Activated CD8-positive, alpha-beta memory T cell treated with anti-CD3 and anti-CD28 coated beads for 36 hours (primary cell): ENCODE results near the gene FBP1. TPM values are rescaled to one million over a fixed set of nuclear protein-coding genes. Genes with fewer than 3 reads are reported as not detected.
"Not testable (repeated sequence)": the region's sequence is repeated elsewhere in the genome, so short reads cannot be mapped to it uniquely, and the experiment has no call there.

ENCODE experiments used
- CTCF ChIA-PET: fragments of 350-600 bp; sonication (Branson Sonifier 250); formaldehyde crosslinking; loops from one replicate; lab custom pipeline; 2021; ENCODE audit warnings: antibody characterized with exemption; lab: Charles Lee
- POLR2A ChIA-PET: fragments of 350-600 bp; sonication (Branson Sonifier 250); formaldehyde crosslinking; loops from one replicate; lab custom pipeline; 2021; ENCODE audit warnings: antibody characterized with exemption; lab: Charles Lee
- total RNA-seq, 2 experiments: library from RNA; stranded (reverse); gene quantifications; one replicate each; pipeline ENCODE4 v1.2.3, GENCODE V29; 2021

FBP1 gene
- total RNA-seq, 2 experiments from 2014 or later, result 0.13 to 0.46 TPM

DNA sequence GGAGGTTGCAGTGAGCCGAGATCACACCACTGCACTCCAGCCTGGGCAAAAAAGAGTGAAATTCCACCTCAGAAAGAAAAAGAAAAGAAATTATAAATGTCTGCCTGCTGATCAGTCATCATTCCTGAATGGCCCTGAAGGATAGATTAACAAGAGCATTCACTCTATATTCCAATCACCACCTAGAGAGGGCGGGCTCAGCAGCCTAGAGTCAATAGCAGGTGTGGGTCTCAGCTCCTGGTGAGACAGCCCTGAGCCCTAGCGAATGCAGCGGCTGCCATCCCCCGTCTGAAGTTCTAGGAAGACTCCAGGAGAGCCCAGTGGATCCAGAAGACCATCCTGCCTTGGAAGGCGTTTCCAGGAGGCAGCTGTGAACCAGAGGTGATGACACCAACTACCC is 12.0 kb downstream of the FBP1 start:
- POLR2A ChIA-PET, result no interaction called here
- CTCF ChIA-PET, result interaction anchor here (1.3 kb wide), 1 partner anchor 21 kb away, joined by 3 read pairs; no protein-coding TSS in a partner anchor

DNA sequence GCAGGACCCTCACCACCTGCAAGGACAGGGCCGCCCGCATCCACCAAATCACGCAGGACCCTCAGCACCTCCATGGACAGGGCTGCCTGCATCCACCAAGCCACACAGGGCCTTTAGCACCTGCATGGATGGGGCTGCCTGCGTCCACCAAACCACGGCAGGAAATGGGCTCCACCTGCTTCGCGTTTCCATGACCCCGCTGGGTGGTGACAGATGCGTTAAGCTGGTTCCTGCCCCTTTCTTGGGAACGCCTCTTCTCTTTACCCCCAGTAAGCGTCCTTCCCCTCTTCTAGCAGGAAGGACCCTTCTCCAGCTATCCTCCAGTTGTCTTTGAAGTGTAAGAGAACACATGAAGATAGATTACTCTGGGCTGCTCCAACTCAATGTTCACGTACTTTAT is 13.5 kb downstream of the FBP1 start:
- ChIA-PET CTCF (interaction anchor here (0.6 kb wide), 1 partner anchor 23 kb away, joined by 6 read pairs; no protein-coding TSS in a partner anchor), POLR2A (no interaction called here)

- ChIA-PET POLR2A (no interaction called here), CTCF (no interaction called here)
Observed at GRCh38 chr9:94624629-94625028, 14.7 kb downstream of the FBP1 start.

GRCh38 chr9:94623253-94623652 is 16.1 kb downstream of the FBP1 start:
- POLR2A ChIA-PET, result no interaction called here
- CTCF ChIA-PET, result no interaction called here

DNA sequence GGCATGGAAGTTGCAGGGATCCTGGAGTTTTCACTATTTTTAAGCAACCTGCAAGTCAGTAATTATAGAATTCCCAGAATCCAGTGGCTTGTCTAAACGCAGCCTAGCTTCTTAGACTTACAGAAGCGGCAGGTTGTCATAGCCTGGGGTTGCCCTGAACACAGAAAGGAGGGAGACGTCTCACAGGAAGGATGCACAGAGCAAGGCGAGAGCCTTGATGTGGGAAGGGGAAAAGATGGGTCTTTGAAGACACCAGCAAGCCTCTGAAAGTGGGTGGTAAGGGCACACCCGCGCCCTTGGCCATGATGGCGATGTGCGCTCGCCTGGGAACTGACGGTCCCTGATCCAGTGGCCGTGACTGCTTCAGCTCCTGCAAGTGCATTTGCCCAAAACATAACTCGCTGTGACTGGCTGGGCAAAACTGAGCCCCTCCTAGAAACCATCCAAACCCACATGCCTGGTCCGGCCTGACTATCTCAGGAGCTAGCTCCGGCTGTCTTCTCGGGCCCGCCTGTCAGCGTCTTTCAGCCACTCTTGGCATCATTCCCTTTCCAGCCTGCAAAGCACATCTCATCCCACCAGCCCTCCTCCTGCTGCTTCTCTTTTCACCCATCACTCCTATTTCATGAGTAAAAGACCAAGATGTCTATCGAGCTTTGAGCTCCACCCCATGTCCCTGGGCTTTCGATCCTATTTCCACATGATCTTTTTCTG is 17.1 kb downstream of the FBP1 start:
- ChIA-PET CTCF (no interaction called here), POLR2A (no interaction called here)

DNA sequence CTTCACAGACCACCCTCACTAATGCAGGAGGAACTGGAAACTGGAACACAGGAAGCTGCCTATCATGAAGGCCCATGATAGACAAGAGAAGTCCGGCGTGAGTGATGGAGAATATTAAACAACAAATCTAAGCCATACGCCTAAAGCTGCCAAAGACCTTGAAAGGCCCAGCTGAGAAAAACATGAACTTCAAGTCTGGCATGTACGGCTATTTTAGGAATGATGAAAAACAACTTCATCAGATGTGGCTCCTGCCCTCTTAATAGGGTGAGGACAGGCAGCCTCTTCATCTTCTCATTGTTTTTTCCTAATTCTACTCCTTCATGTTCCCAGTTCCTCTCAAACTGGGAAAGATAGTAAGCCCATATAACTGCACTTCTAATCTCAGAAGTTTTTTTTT is 20.3 kb downstream of the FBP1 start:
- POLR2A ChIA-PET, result no interaction called here

GRCh38 chr9:94613003-94613402 is 26.3 kb downstream of the FBP1 start:
- POLR2A ChIA-PET, result no interaction called here
- CTCF ChIA-PET, result no interaction called here

More for the DNA sequence above, 20.3 kb downstream of the FBP1 start:
- CTCF ChIA-PET, result interaction anchor here (0.7 kb wide), 1 partner anchor 285 kb away, joined by 4 read pairs; no protein-coding TSS in a partner anchor

DNA sequence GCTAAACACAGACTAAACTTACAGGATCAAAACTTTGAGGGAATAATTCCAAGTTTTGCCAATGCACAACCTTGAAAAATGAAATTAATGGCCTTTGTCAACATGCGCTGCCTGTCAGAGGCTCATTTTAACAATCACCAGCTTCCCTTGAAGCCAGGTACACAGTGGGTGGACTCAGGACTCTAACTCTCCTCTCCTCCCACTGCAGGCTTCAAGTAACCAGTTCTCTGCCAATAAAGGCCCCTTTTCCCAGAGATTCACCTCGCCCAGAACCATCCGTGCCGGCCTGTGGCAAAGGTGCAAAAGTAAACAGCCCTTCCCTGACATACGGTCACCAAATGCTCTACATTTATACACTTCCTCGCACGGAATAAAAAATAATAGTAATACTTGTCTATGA is 27.2 kb downstream of the FBP1 start:
- ChIA-PET CTCF (no interaction called here), POLR2A (no interaction called here)

- ChIA-PET POLR2A (no interaction called here), CTCF (no interaction called here)
Observed at GRCh38 chr9:94611638-94612068, 27.7 kb downstream of the FBP1 start.

DNA sequence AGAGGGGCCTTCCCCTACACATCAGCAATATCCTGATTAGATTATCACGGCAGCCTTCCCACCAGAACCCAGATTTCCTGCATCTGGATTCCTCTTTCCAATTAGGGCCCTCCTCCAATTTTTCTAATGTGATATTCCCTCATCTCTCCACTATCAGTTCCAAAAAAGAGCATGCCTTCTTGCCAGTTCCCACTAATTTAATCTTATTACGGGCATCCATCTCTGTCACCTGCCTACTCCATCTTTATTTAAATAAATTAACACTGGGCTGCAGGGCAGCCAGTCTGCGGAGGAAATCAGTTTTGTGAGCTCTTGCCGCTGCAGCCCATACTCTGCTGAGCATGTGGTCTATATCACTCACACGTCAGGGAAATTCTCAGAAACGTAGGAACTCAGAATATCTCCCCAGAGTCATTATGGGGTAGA is 29.1 kb downstream of the FBP1 start:
- ChIA-PET POLR2A (no interaction called here), CTCF (interaction anchor here (0.7 kb wide), 1 partner anchor 659 kb away, joined by 3 read pairs; no protein-coding TSS in a partner anchor)

- CTCF ChIA-PET, result no interaction called here
- POLR2A ChIA-PET, result no interaction called here
Observed at GRCh38 chr9:94607423-94607691, 32.0 kb downstream of the FBP1 start.

- CTCF ChIA-PET, result interaction anchor here (1.2 kb wide), 1 partner anchor 20 kb away, joined by 3 read pairs; no protein-coding TSS in a partner anchor
- POLR2A ChIA-PET, result no interaction called here
Observed at GRCh38 chr9:94606646-94607422, 32.5 kb downstream of the FBP1 start.

DNA sequence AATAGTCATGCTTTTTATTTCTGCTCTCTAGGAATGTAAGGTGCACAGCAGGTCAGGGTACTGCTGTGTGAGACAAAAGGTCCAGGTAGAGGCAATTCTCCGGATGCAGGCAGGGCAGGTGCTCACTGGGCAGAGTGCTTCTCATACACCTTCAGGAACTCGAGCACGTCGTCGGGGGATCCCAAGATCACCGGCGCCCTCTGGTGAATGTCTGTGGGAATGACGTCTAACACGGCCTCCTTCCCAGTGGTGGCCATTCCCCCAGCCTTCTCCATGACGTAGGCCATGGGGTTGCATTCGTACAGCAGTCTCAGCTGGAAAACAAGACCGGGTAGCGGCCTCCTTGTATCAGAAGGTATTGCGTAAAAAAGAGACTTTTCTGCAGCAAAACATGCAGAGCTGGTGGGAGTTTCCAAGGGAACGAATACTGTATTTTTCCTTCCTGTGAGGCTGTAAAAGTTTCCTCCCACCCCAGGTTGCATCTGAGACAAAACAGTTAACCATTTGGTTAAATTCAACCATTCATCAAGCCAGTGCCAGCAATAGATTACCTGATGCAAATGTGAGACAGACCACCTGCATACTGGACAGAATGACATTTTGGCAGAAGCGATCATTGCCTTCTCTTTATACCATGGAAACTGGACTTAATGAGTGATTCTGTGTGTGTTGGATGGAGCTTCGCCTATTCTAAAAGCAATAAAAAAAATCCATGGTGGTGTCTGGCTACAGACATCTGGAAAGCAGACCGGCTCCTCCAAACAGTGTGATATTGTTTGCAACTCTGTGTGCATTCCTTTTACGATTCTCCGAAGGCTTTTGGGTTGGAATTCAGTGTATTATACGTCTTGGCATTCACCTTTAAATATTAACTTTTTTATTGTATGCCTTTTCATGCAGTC is 35.8 kb downstream of the FBP1 start:
- ChIA-PET POLR2A (no interaction called here), CTCF (no interaction called here)

DNA sequence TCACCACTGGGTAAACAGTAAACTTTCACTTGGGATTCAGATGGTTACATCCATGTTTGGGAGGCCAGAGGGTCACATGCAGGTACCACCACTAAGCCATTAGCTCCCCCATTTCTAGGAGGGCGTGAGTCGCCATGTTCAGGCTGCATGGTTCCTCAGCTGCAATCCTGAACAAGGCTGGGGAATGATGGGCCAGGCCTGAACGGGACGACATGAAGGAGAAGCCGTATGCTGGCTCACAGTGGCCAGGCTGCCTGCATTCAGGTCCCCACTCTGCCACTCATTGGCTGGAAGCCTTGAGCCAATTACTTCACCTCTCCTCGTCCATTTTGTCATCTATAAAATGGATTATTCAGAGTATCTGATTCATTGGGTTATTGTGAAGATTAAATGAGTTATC is 36.7 kb downstream of the FBP1 start:
- ChIA-PET POLR2A (no interaction called here), CTCF (interaction anchor here (1.1 kb wide), 1 partner anchor 23 kb away, joined by 6 read pairs; no protein-coding TSS in a partner anchor)

DNA sequence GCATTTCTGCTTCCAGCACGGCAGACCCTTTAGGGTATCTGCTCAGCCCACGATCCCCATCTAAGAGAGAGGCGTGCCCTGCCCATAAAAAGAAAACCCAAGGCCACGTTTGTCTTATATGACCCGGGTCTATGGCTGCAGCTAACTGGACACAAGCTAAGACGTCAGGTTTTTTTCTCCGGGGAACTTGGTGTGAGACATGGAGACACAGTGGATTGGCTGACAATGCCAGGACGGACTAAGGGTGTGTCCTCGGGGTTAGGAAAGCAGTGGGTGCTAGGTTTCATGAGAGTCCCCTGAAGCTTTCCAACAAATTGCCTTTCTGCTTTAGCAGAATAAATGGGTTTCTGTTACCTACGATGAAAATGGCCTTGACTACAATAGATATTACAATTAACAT is 38.6 kb downstream of the FBP1 start:
- POLR2A ChIA-PET, result no interaction called here
- CTCF ChIA-PET, result interaction anchor here (0.8 kb wide), 1 partner anchor 47 kb away, joined by 4 read pairs; no protein-coding TSS in a partner anchor

- POLR2A ChIA-PET, result no interaction called here
- CTCF ChIA-PET, result no interaction called here
Observed at GRCh38 chr9:94600258-94600657, 39.1 kb downstream of the FBP1 start.

GRCh38 chr9:94599102-94599501 is 40.2 kb downstream of the FBP1 start:
- CTCF ChIA-PET, result no interaction called here
- POLR2A ChIA-PET, result no interaction called here

GRCh38 chr9:94593459-94594345 is 45.6 kb downstream of the FBP1 start, which contains the start of gene FBP2:
Gene FBP2, minus strand, starts transcription at chr9:94593824. Its CDS starts 98 bp downstream, at chr9:94593726.
- CTCF ChIA-PET, result no interaction called here
- POLR2A ChIA-PET, result no interaction called here

GRCh38 chr9:94592683-94593082 is 46.6 kb downstream of the FBP1 start:
- CTCF ChIA-PET, POLR2A ChIA-PET: not testable (repeated sequence)
